ENCODE data around the gene UGT2A2. TPM values are rescaled to one million over a fixed set of nuclear protein-coding genes. Genes with fewer than 3 reads are reported as not detected.
"Not testable (repeated sequence)": the region's sequence is repeated elsewhere in the genome, so short reads cannot be mapped to it uniquely, and the experiment has no call there.

UGT2A2 gene
- polyA plus RNA-seq (2012; ENCODE audit: low read depth, missing spikeins): not detected

DNA sequence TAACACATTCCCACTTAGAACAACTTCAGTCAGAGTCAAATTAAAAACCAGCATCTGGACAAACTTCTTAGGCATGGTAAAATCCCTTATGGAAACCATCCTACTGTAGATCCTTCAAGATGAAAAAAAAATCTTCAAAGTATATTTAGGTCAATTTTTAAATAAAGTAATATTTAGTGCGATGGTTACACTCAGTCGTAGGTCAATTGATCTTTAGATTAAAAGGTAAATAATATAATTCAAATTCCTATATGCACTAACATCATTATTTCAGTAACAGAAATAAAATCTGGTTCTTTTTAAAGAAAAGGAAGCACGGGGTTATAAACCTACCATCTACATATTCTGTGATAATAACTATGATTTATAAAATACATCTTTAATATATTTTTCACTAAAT is at the start of gene UGT2A2:
UGT2A2 (minus strand) TSS at position 101 of the 400 bp plus-strand sequence; CDS start at position 99, 2 bp downstream.
- FAIRE-seq: no peak
- DNase-seq (ENCODE audit: insufficient read length, low spot score): no peak
- TF ChIP-seq POU2F2 (IDR thresholded peaks at IDR 0.05; ENCODE audit: low read depth, low read length): no peak
- TF ChIP-seq SPI1 (IDR thresholded peaks at IDR 0.05; ENCODE audit: low read depth, low read length): no peak
- TF ChIP-seq TAF1 (IDR thresholded peaks at IDR 0.05; ENCODE audit: low read depth, low read length): no peak
- TF ChIP-seq PAX5 (IDR thresholded peaks at IDR 0.05; ENCODE audit: insufficient read depth, low read length, severe bottlenecking): no peak
- no peak for TF ChIP-seq POLR2AphosphoS5 (IDR thresholded peaks at IDR 0.05; ENCODE audit: low read depth, low read length)
- no peak for TF ChIP-seq POLR2A (IDR thresholded peaks at IDR 0.05; ENCODE audit: low read depth, low read length)

DNA sequence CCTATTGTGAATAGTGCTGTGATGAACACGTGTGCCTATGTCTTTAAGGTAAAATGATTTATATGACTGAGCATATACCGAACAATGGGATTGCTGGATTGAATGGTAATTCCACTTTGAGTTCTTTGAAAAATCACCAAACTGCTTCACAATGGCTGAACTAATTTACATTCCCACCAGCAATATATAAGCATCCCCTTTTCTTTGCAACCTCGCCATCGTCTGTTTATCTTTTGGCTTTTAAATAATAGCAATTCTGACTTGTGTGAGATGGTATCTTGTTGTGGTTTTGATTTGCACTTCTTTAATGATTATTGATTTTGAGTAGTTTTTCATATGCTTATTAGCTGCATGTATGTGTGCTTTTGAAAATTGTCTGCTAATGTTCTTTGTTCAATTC is 45.4 kb upstream of the UGT2A2 start:
- no peak for DNase-seq (ENCODE audit: insufficient read length, low spot score)
- FAIRE-seq: no peak
- TF ChIP-seq POU2F2 (IDR thresholded peaks at IDR 0.05; ENCODE audit: low read depth, low read length) (no peak), SPI1 (IDR thresholded peaks at IDR 0.05; ENCODE audit: low read depth, low read length) (no peak), POLR2A (IDR thresholded peaks at IDR 0.05; ENCODE audit: low read depth, low read length) (no peak), POLR2AphosphoS5 (IDR thresholded peaks at IDR 0.05; ENCODE audit: low read depth, low read length) (no peak), PAX5 (IDR thresholded peaks at IDR 0.05; ENCODE audit: insufficient read depth, low read length, severe bottlenecking) (no peak), TAF1 (IDR thresholded peaks at IDR 0.05; ENCODE audit: low read depth, low read length) (no peak)

DNA sequence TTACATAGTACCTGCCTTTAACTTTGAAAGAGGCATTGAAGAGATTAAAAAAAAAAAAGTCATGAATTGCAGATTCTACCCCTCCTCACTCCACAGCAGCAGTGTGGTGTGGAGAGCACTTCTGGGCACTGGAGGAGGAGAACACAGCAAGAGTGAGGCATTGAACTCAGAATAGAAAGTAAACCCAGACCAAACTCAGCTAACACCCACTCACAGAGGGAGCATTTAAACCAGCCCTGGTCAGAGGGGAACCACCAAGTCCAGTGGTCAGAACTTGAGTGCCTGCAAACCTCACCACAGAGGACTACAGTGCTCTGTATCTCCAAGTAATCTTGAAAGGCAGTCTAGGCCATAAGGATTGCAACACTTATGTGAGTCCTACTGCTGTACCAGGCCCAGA is 29.2 kb upstream of the UGT2A2 start:
- FAIRE-seq: no peak
- TF ChIP-seq POLR2A (IDR thresholded peaks at IDR 0.05; ENCODE audit: low read depth, low read length): no peak
- TF ChIP-seq SPI1 (IDR thresholded peaks at IDR 0.05; ENCODE audit: low read depth, low read length): no peak
- TF ChIP-seq POU2F2 (IDR thresholded peaks at IDR 0.05; ENCODE audit: low read depth, low read length): no peak
- no peak for TF ChIP-seq PAX5 (IDR thresholded peaks at IDR 0.05; ENCODE audit: insufficient read depth, low read length, severe bottlenecking)
- TF ChIP-seq POLR2AphosphoS5 (IDR thresholded peaks at IDR 0.05; ENCODE audit: low read depth, low read length): no peak
- no peak for TF ChIP-seq TAF1 (IDR thresholded peaks at IDR 0.05; ENCODE audit: low read depth, low read length)
- DNase-seq (ENCODE audit: insufficient read length, low spot score): no peak

DNA sequence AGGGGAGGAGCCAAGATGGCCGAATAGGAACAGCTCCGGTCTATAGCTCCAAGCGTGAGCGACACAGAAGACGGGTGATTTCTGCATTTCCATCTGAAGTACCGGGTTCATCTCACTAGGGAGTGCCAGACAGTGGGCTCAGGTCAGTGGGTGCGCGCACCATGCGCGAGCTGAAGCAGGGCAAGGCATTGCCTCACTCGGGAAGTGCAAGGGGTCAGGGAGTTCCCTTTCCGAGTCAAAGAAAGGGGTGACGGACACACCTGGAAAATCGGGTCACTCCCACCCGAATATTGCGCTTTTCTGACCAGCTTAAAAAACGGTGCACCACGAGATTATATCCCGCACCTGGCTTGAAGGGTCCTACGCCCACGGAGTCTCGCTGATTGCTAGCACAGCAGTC is 24.6 kb upstream of the UGT2A2 start:
- FAIRE-seq; DNase-seq (ENCODE audit: insufficient read length, low spot score): not testable (repeated sequence)

DNA sequence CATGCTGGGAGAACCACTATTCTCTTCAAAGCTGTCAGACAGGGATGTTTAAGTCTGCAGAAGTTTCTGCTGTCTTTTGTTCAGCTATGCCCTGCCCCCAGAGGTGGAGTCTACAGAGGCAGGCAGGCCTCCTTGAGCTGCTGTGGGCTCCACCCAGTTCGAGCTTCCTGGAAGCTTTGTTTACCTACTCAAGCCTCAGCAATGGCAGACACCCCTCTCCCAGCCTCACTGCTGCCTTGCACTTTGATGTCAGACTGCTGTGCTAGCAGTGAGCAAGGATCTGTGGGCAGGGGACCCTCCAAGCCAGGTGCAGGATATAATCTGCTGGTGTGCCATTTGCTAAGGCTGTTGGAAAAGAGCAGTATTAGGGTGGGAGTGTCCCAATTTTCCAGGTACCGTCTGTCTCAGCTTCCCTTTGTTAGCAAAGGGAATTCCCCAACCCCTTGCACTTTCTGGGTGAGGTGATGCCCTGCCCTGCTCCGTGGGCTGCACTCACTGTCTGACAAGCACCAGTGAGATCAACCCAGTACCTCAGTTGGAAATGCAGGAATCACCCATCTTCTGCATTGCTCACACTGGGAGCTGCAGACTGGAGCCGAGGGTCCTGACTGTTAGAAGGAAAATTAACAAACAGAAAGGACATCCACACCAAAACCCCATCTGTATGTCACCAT is 21.8 kb upstream of the UGT2A2 start:
- DNase-seq (ENCODE audit: insufficient read length, low spot score); FAIRE-seq: not testable (repeated sequence)

DNA sequence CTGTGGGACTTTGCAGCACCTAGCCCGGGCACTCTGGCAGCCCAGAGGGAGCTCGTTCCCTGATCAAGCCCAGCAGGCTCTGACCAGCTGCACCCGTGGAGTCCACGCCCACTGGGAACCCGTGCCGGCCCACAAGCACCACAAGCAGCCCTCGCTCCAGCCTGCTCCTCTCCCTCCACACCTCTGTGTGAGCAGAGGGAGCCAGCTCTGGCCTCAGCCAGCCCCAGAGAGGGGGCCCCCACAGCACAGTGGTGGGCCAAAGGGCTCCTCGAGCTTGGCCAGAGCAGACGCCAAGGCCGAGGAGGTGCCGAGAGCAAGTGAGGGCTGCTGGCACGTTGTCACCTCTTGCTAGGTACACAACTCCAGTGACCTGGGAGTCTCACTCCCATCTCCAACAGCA is 18.7 kb upstream of the UGT2A2 start:
- no peak for DNase-seq (ENCODE audit: insufficient read length, low spot score)
- TF ChIP-seq PAX5 (IDR thresholded peaks at IDR 0.05; ENCODE audit: insufficient read depth, low read length, severe bottlenecking) (no peak), POLR2AphosphoS5 (IDR thresholded peaks at IDR 0.05; ENCODE audit: low read depth, low read length) (no peak), POLR2A (IDR thresholded peaks at IDR 0.05; ENCODE audit: low read depth, low read length) (no peak), POU2F2 (IDR thresholded peaks at IDR 0.05; ENCODE audit: low read depth, low read length) (no peak), SPI1 (IDR thresholded peaks at IDR 0.05; ENCODE audit: low read depth, low read length) (no peak), TAF1 (IDR thresholded peaks at IDR 0.05; ENCODE audit: low read depth, low read length) (no peak)
- no peak for FAIRE-seq

DNA sequence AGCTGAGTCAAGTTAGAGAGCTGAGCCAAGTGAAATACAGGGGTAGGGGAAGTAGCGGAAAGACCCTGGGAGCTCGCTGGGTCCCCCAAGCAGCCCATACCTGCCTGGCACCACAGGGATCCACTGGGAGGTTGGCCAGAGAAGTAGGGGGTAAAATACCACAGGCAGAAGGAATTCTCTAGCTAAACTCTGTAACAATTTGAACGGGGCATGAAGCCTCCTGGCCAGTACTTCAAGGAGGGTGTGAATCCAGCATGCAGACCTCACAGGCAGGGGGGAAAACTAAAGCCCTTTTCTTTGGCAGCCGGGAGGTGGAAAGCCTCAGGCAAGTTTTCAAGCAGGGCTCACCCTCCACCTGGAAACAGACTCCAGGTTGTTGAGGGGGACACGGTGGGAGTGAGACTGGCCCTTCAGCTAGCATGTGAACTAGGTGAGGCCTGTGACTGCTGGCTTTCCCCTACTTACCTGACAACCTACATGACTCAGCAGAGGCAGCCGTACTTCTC is 17.3 kb upstream of the UGT2A2 start:
- TF ChIP-seq TAF1 (IDR thresholded peaks at IDR 0.05; ENCODE audit: low read depth, low read length) (no peak), POLR2AphosphoS5 (IDR thresholded peaks at IDR 0.05; ENCODE audit: low read depth, low read length) (no peak), SPI1 (IDR thresholded peaks at IDR 0.05; ENCODE audit: low read depth, low read length) (no peak), PAX5 (IDR thresholded peaks at IDR 0.05; ENCODE audit: insufficient read depth, low read length, severe bottlenecking) (no peak), POLR2A (IDR thresholded peaks at IDR 0.05; ENCODE audit: low read depth, low read length) (no peak), POU2F2 (IDR thresholded peaks at IDR 0.05; ENCODE audit: low read depth, low read length) (no peak)
- FAIRE-seq (no peak), DNase-seq (ENCODE audit: insufficient read length, low spot score) (no peak)

DNA sequence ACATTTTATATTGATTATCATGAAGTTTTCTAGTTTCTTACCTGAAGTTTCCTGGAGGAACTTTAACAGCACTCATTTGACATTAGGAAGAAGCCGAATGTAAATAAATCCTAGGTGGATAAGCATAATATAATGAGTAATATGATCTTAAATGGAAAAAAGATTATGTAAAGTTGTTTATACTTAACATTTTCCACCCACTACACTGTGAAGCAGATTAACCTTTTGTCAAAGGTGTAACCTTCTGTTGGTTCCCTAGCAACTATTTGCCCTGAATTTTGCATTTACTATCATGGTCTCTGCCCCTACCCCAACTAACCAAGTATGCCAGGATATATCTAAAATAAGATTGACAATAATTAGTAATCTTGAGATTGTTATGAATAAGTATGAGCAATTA is 13.7 kb upstream of the UGT2A2 start, which contains the start of gene UGT2A1:
UGT2A1 (minus strand) TSS at position 101 of the 400 bp plus-strand sequence. CDS start 5,603 bp downstream, outside the sequence.
- DNase-seq (ENCODE audit: insufficient read length, low spot score) (no peak), FAIRE-seq (no peak)
- TF ChIP-seq POLR2A (IDR thresholded peaks at IDR 0.05; ENCODE audit: low read depth, low read length) (no peak), SPI1 (IDR thresholded peaks at IDR 0.05; ENCODE audit: low read depth, low read length) (no peak), POLR2AphosphoS5 (IDR thresholded peaks at IDR 0.05; ENCODE audit: low read depth, low read length) (no peak), PAX5 (IDR thresholded peaks at IDR 0.05; ENCODE audit: insufficient read depth, low read length, severe bottlenecking) (no peak), POU2F2 (IDR thresholded peaks at IDR 0.05; ENCODE audit: low read depth, low read length) (no peak), TAF1 (IDR thresholded peaks at IDR 0.05; ENCODE audit: low read depth, low read length) (no peak)

DNA sequence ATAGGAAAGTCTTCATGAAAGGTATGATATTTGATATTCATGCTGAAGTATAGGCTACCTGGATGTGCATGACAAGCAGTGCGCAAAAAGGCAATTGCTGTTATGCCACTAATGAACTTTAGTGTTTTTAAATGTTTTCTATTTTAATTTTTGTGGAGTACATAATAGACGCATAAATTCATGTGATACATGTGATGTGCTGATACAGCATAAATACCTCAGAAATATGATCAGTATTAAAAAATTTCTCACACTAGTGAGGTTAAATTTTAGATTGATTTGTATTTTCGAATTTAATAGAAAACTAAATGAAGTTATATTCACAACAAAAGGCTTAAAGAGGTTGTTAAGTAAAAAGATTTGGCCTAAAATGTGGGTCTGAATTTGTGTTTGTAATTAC is 11.4 kb upstream of the UGT2A2 start:
- no peak for DNase-seq (ENCODE audit: insufficient read length, low spot score)
- TF ChIP-seq POLR2A (IDR thresholded peaks at IDR 0.05; ENCODE audit: low read depth, low read length) (no peak), POU2F2 (IDR thresholded peaks at IDR 0.05; ENCODE audit: low read depth, low read length) (no peak), SPI1 (IDR thresholded peaks at IDR 0.05; ENCODE audit: low read depth, low read length) (no peak), PAX5 (IDR thresholded peaks at IDR 0.05; ENCODE audit: insufficient read depth, low read length, severe bottlenecking) (no peak), POLR2AphosphoS5 (IDR thresholded peaks at IDR 0.05; ENCODE audit: low read depth, low read length) (no peak), TAF1 (IDR thresholded peaks at IDR 0.05; ENCODE audit: low read depth, low read length) (no peak)
- FAIRE-seq: no peak

DNA sequence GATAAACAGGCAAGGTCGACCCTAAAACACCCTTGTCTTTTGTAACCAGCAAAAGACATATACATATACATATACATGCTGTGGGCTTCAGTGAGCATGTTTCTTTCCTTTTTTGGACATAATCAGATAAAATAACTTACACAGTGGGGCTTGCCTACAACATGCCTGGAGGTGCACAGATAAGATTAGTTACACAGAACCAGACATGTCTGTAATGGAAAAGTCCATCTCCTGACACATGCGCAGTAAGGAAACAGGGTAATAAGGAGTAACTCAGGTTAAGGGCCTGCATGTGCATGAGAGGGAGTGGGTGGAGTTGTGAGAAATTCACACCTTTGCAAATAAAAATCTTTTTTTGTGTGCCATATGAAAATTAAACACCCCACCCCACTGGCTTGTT is 10.2 kb upstream of the UGT2A2 start:
- FAIRE-seq (no peak), DNase-seq (ENCODE audit: insufficient read length, low spot score) (no peak)
- TF ChIP-seq POLR2AphosphoS5 (IDR thresholded peaks at IDR 0.05; ENCODE audit: low read depth, low read length): no peak
- TF ChIP-seq POLR2A (IDR thresholded peaks at IDR 0.05; ENCODE audit: low read depth, low read length): no peak
- no peak for TF ChIP-seq SPI1 (IDR thresholded peaks at IDR 0.05; ENCODE audit: low read depth, low read length)
- no peak for TF ChIP-seq POU2F2 (IDR thresholded peaks at IDR 0.05; ENCODE audit: low read depth, low read length)
- TF ChIP-seq PAX5 (IDR thresholded peaks at IDR 0.05; ENCODE audit: insufficient read depth, low read length, severe bottlenecking): no peak
- no peak for TF ChIP-seq TAF1 (IDR thresholded peaks at IDR 0.05; ENCODE audit: low read depth, low read length)
